SKM-1 treated with dmso at 0.1 percent for 144 hours (cell line): ENCODE data around the gene ANKLE1.

Experiments used
- DNase-seq: peaks from one replicate; lab custom pipeline; 2025; ENCODE audit not compliant: unreplicated experiment; lab: John Stamatoyannopoulos, UW

ANKLE1 gene

GRCh38 chr19:17306285-17306714, 24.6 kb downstream of the ANKLE1 start:
- no peak for DNase-seq

GRCh38 chr19:17307876-17308377, 26.2 kb downstream of the ANKLE1 start:
- DNase-seq: no peak

GRCh38 chr19:17309198-17309964, 27.7 kb downstream of the ANKLE1 start, which contains the start of gene DDA1:
Gene DDA1, plus strand, starts transcription at chr19:17309563. Its CDS starts 92 bp downstream, at chr19:17309655.
- peak; percentile 100 for DNase-seq

DNA sequence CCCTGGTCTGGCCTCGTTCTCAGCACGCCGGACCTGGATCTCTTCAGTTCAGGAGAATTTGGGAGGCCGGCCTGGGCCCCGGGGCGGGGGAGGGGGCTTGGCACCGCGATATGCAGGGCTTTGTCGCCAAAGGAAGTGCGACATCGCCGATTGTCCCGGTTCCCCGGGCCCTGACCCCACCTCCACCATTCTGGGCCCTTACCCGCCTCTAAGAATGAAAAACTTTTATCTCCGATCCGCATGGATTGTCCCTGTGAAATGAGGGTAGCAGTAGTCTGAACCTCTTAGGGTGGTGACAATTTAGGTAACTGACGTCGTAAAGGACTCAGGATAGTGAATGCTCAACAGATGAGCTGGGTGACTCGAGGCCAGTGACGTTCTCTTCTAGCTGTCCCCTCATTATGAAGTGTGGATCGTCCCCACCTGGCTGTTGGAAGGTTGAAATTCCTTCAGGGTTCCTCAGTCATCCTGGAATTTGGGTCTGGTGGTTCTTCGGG, 28.3 kb downstream of the ANKLE1 start:
- no peak for DNase-seq

DNA sequence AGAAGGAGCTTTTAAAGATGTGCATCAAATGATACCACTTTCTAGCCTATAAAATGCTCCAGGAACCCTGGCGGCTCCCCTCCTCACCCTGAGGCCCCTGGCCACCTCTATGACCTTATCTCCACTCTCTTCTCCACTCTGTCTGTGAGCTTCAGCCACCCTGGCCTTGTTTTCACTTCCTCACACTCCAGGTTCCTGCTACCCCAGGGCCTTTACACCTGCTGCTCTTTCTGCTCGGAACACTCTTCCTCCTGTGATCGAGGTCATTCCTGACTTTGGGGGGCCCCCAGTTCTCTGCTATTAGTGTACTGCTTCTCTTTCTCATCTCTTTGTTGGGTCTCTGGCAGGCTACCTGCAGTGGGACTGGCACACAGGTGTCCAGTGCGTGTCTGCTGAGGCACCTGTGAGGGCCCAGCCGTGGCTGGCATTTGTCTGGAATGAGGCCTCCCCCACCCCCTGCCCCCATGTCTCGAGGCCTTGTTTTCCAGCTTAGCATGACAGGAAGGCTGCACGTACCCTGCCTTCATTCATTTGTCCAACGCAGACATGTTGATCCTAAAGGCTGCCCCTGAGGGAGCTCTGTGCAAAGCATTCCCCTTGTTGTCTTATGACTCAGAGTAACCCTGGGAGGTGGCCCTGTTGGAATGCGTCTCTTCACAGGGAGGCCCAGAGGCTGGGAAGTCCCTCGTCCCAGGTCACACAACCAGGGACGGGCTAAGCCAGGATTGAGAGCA, 29.9 kb downstream of the ANKLE1 start:
- no peak for DNase-seq

GRCh38 chr19:17312189-17313113, 30.8 kb downstream of the ANKLE1 start:
- no peak for DNase-seq

- DNase-seq: no peak
Observed at GRCh38 chr19:17314007-17314593, 32.4 kb downstream of the ANKLE1 start.

DNA sequence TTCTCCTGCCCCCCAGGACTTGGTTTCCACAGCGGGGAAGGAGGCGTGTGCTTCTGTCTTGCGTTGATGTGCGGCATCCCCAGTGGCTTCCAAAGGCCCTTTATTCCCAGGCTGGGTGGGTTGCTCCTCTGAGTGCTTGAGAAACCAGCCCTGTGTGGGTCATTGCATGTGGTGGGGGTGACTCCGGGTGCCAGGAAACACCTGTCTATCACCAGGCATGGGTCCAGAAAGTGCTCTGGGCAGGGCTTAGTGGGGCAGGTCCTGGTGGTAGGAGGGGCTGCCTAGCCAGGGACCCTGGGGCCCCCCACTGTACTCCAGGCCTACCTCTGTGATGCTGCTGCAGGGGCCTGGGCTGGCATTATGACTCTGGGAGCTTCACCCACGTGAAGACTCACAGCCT, 37.3 kb downstream of the ANKLE1 start:
- DNase-seq: no peak

DNA sequence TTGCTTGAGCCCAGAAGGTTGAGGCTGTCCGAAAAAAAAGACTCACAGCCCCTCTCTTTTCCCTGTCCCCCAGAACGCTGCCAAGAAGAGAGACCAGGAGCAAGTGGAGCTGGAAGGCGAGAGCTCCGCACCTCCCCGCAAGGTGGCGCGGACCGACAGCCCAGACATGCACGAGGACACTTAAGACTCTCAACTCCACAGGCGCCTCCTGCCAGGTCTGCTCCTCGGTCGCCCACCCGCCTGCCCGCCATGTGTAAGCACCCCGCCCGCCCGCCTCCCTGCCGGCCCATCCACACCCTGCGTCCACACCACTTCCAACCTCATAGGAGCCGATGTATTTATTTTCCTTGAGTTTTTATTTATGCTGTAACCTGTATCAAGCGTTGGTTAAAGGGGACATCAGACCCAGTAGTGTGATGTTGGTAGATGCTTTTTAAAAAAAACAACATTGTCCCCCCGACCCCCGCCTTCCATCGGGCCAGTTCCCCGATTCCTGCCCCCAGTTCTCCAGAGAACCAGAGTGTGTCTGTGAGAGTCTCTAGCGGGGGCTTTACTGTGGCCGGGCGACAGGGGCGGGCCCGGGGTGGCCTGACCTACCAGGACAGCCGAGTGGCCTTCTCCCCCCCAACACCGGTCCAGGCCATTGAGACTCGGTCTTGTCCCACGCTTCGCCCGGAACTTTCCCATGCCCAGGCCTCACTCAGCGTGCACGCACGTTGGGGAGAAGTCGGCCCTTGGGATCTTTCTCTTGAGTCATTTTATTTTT, 38.0 kb downstream of the ANKLE1 start:
- DNase-seq: no peak

- no peak for DNase-seq
Observed at GRCh38 chr19:17320435-17320834, 38.7 kb downstream of the ANKLE1 start.

GRCh38 chr19:17321655-17322489, 40.2 kb downstream of the ANKLE1 start:
- DNase-seq: no peak

DNA sequence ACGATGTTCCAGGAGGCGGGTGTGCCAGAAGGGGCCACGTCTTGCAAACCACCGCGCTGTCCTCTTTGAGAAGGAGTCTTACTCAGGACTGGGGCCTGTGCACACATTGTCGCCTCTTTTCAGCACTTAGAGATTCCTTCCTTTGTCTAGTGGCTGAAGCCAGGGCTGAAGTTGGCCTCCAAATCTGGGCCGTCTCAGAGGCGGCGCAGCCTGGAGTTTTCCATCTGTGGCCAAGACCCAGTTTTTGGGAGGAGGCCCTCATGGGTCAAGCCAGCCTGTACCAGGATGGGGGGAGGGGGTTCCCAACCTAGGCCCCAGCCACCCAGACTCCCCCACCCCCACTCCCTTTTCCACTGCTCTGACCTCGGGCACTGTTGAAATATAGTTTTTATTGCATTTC, 41.2 kb downstream of the ANKLE1 start:
- no peak for DNase-seq

DNA sequence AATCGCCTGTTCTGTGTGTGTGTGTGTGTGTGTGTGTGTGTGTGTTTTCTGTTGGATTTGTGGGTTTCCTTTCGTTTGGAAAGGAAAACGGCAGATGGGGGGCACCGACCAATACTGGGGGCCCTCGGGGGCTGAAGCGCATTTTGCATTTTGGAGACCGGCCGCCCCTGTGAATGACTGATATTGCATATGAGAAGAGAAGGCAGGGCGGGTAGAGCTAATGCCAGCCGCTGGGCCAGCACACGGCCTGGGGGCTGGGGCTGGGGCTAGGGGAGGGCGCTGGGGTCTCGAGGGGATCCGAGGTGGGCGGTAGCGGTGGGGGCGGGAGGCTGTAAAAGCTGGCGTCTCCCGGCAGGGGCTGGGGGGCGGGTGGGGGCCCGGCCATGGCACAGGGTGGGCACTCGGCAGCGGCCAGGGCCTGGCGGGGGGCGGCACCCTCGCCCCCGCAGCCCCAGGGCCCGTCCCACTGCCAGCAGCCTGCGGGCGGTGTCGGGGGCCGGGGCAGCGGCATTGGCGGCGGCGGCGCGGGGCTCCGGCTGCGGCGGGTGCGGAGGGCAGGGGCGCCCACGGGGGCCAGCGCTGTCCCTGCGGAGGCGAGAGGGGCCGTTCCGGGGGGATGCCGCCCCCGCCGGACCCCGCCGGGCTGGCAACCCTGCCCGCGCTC, 41.7 kb downstream of the ANKLE1 start:
- DNase-seq: no peak

- no peak for DNase-seq
Observed at GRCh38 chr19:17323964-17324332, 42.2 kb downstream of the ANKLE1 start.

- no peak for DNase-seq
Observed at GRCh38 chr19:17324357-17325114, 42.8 kb downstream of the ANKLE1 start.

DNA sequence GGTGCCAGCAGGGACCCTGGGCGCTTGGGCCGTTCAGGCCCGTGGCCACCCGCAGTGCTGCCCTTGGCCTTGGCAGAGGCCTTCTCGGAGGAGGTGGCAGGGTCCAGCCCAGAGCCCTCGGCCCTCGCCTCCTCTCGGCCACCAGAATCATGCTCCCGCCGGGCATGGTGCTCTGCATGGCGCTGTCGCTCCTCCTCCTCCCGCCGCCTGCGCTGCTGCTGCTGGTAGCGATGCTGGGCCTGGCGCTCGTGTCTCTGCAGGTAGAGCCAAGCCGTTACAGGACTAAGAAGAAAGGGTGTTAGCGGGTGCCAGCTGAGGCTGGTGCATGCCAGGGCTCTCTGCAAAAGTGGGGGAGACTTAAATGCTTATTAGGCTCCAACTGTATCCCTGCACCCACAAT, 43.4 kb downstream of the ANKLE1 start:
- no peak for DNase-seq

GRCh38 chr19:17325881-17326594, 44.3 kb downstream of the ANKLE1 start:
- no peak for DNase-seq
